ENCODE measurements around the gene ME1. TPM values are rescaled to one million over a fixed set of nuclear protein-coding genes. Genes with fewer than 3 reads are reported as not detected.
"Not testable (repeated sequence)": the region's sequence is repeated elsewhere in the genome, so short reads cannot be mapped to it uniquely, and the experiment has no call there.

ME1 gene
- total RNA-seq, 1 experiment from 2014 or later, result 5.3 TPM

- Mint-ChIP-seq H3K4me1 (0 out of 2 replicates have a peak, but pooled peaks cover 2% of the 10 kb centered on the region), H3K4me3 (no peak overlapping the region), H3K27me3 (ENCODE audit: low read depth) (no peaks in the 10 kb centered on the region), H3K36me3 (no peaks in the 10 kb centered on the region), H3K27ac (no peak overlapping the region), H3K9me3 (peaks cover 17% of the 10 kb centered on the region)
- TF ChIP-seq, protein P1, sequence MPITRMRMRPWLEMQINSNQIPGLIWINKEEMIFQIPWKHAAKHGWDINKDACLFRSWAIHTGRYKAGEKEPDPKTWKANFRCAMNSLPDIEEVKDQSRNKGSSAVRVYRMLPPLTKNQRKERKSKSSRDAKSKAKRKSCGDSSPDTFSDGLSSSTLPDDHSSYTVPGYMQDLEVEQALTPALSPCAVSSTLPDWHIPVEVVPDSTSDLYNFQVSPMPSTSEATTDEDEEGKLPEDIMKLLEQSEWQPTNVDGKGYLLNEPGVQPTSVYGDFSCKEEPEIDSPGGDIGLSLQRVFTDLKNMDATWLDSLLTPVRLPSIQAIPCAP (CRISPR knock-in tag; IDR thresholded peaks at IDR 0.05), result no peak
- TF ChIP-seq HMGA2 (CRISPR knock-in tag; IDR thresholded peaks at IDR 0.05), result no peak
- ATAC-seq (no peak), DNase-seq (ENCODE audit: low spot score) (no peak)
- ChIA-PET POLR2A (no interaction called here), CTCF (no interaction called here)
These were observed 173.1 kb downstream of the ME1 start for GRCh38 chr6:83257791-83258190.

DNA sequence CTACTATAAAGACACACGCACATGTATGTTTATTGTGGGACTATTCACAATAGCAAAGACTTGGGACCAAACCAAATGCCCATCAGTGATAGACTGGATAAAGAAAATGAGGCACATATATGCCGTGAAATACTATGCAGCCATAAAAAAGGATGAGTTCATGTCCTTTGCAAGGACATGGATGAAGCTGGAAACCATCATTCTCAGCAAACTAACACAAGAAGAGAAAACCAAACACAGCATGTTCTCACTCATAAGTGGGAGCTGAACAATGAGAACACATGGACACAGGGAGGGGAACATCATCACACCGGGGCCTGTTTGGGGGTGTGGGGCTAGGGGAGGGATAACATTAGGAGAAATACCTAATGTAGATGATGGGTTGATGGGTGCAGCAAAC is 174.1 kb downstream of the ME1 start:
- H3K4me3 Mint-ChIP-seq; H3K36me3 Mint-ChIP-seq; CTCF ChIA-PET; ATAC-seq; H3K27me3 Mint-ChIP-seq (ENCODE audit: low read depth); DNase-seq (ENCODE audit: low spot score); H3K27ac Mint-ChIP-seq; H3K4me1 Mint-ChIP-seq; POLR2A ChIA-PET: not testable (repeated sequence)
- peaks cover 17% of the 10 kb centered on the region for H3K9me3 Mint-ChIP-seq

- TF ChIP-seq PRDM15 (CRISPR knock-in tag; IDR thresholded peaks at IDR 0.05), result no peak
- no peak for TF ChIP-seq ZNF425 (CRISPR knock-in tag; conservative IDR thresholded peaks at IDR 0.05)
- Mint-ChIP-seq H3K36me3 (peaks cover 4% of the 10 kb centered on the region), H3K4me1 (peaks cover 12% of the 10 kb centered on the region; the same call in 1 of the 2 replicates), H3K27ac (peak overlapping the region; percentile 39; the same call in 1 of the 2 replicates), H3K4me3 (no peak overlapping the region), H3K9me3 (peaks cover 15% of the 10 kb centered on the region), H3K27me3 (ENCODE audit: low read depth) (no peaks in the 10 kb centered on the region)
- no peak for ATAC-seq
- no peak for DNase-seq (ENCODE audit: low spot score)
- ChIA-PET CTCF (interaction anchor here (1.0 kb wide), 1 partner anchor 187 kb away, joined by 3 read pairs; the partner anchor contains the start of gene UBE3D), POLR2A (interaction anchor here (0.6 kb wide), 1 partner anchor 542 kb away, joined by 3 read pairs; no protein-coding TSS in a partner anchor)
These were observed 178.1 kb downstream of the ME1 start for GRCh38 chr6:83252719-83253118.

DNA sequence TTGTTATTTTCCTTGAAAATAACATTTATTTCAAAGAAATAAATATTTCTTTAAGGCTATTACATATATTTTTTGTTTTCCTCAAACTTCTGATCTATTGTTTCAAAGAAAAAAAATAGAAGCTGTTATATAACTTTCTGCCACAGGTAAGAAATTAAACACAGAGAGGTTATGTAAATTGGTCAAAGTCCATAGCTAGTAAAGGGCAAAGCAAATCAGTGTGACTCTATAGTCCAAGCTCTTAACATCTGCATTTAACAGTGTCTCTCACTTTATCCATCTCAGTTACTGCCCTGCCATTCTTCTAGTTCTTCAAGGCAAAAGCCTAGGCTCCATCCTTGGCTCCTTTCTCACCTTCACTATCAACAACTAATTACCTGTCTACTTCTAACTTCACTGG is 180.6 kb downstream of the ME1 start:
- CTCF ChIA-PET, result no interaction called here
- Mint-ChIP-seq H3K27ac (no peak overlapping the region), H3K36me3 (peaks cover 4% of the 10 kb centered on the region), H3K4me3 (no peak overlapping the region), H3K4me1 (peaks cover 12% of the 10 kb centered on the region; the same call in 1 of the 2 replicates), H3K9me3 (peaks cover 9% of the 10 kb centered on the region), H3K27me3 (ENCODE audit: low read depth) (no peaks in the 10 kb centered on the region)
- ATAC-seq (no peak), DNase-seq (ENCODE audit: low spot score) (no peak)
- no peak for TF ChIP-seq ZBTB21 (CRISPR knock-in tag; IDR thresholded peaks at IDR 0.05; ENCODE audit: borderline replicate concordance)
- no peak for TF ChIP-seq ESRRA (CRISPR knock-in tag; IDR thresholded peaks at IDR 0.05; ENCODE audit: borderline replicate concordance)
- no peak for TF ChIP-seq HMGXB4 (CRISPR knock-in tag; IDR thresholded peaks at IDR 0.05)
- TF ChIP-seq ZNF532 (CRISPR knock-in tag; IDR thresholded peaks at IDR 0.05; ENCODE audit: borderline replicate concordance), result no peak
- TF ChIP-seq NR2C2 (CRISPR knock-in tag; IDR thresholded peaks at IDR 0.05), result no peak
- TF ChIP-seq, protein P2, sequence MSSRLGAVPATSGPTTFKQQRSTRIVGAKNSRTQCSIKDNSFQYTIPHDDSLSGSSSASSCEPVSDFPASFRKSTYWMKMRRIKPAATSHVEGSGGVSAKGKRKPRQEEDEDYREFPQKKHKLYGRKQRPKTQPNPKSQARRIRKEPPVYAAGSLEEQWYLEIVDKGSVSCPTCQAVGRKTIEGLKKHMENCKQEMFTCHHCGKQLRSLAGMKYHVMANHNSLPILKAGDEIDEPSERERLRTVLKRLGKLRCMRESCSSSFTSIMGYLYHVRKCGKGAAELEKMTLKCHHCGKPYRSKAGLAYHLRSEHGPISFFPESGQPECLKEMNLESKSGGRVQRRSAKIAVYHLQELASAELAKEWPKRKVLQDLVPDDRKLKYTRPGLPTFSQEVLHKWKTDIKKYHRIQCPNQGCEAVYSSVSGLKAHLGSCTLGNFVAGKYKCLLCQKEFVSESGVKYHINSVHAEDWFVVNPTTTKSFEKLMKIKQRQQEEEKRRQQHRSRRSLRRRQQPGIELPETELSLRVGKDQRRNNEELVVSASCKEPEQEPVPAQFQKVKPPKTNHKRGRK (CRISPR knock-in tag; IDR thresholded peaks at IDR 0.05; ENCODE audit: borderline replicate concordance), result no peak
- TF ChIP-seq IRF2 (CRISPR knock-in tag; IDR thresholded peaks at IDR 0.05; ENCODE audit: borderline replicate concordance, low read depth), result no peak
- POLR2A ChIA-PET, result no interaction called here
